NT2/D1 (cell line): ENCODE measurements around the gene TRPV5.

ENCODE experiments used
- SUZ12 ChIP-seq: IDR thresholded peaks from 2 replicates; pipeline ENCODE4 v1.6.1; 2011; ENCODE audit not compliant: insufficient read length, insufficient read depth; ENCODE audit errors: extremely low read depth
- ZNF274 ChIP-seq: IDR thresholded peaks from 2 replicates; pipeline ENCODE4 v1.6.1; 2011; ENCODE audit warnings: mild to moderate bottlenecking, low read depth, low read length

DNA sequence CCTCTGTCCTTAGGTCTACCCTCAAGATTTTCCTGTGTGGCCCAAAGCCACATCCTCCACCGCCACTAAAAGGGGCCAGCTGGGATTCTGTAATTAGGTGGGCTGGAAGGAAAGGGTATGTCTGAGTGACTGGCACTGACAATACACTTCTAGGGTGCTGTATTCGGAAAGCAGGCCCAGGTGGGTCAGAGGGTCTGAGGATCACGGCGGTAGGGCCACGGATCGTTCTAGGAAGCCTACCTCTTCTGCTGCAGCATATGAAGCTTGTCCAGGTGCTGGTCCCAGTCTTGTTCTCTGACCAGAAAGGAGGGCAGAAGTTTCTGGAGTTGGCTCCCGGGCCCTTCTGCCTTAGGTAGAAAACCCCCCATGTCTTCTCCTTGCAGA, 462 bp downstream of the TRPV5 start:
- TF ChIP-seq SUZ12 (no peak), ZNF274 (no peak)
